Right renal cortex interstitium (tissue), 3 donors: ENCODE results near the gene SHLD1. TPM values are rescaled to one million over a fixed set of nuclear protein-coding genes. Genes with fewer than 3 reads are reported as not detected.

Experiments used
- DNase-seq, 3 donors: peaks; one replicate each; pipeline ENCODE4 v3.0.0-alpha.2; 2013; ENCODE audit warnings: low read depth in 3 of 3, low spot score in 2 of 3
- polyA plus RNA-seq, 3 donors: library from polyadenylated mRNA; unstranded; fragments of 120-200 nt; gene quantifications; one replicate each; pipeline ENCODE4 v1.2.1, GENCODE V29; 2013; ENCODE audit not compliant: insufficient read length in 3 of 3

Gene SHLD1
- polyA plus RNA-seq, 3 donors: 9.0 to 12.2 (median 10.4) TPM

DNA sequence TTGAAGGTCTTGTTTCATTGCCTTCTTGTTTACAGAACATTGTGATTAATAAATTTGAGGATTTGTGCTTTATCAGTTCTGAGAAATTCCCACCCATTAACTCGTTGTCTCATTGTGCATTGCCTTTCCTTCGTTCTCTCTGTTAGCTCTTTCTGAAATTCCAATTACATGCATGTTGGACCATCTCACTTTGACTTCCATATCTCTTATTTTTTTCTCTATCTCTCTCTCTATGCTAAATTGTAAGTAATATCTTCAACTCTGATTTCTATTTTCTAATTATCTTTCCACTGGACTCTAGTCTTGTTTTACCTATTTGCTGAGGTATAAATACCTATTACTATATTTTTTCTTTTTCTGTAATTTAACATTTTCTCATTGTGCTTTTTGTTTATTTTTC, 92.3 kb downstream of the SHLD1 start:
- DNase-seq: no peak

DNA sequence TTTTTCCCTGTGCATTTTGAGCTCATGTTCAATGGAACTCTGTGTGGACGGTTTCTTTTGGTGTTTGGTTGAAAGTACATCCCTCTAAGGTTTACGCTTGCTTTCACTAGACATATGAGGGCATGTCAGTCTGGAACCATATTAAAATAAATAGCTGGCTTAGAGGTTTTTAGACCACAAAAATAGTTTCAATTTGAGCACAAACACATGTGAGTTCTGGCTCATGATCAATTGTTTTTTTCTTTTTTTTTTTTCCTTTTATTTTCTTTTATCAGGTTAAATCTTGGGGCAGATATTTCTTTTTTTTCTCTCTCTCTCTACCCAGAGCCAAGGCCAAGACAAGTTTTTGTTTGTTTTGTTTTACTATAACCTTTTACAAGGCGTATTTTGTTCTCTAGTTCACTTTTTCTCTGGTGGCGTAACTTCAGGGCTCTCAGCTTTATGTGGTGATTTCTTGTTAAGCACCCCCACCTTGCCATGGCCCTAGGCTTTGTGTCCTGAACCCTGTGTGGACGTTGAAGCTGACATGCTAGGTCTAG, 92.9 kb downstream of the SHLD1 start:
- no peak for DNase-seq

DNA sequence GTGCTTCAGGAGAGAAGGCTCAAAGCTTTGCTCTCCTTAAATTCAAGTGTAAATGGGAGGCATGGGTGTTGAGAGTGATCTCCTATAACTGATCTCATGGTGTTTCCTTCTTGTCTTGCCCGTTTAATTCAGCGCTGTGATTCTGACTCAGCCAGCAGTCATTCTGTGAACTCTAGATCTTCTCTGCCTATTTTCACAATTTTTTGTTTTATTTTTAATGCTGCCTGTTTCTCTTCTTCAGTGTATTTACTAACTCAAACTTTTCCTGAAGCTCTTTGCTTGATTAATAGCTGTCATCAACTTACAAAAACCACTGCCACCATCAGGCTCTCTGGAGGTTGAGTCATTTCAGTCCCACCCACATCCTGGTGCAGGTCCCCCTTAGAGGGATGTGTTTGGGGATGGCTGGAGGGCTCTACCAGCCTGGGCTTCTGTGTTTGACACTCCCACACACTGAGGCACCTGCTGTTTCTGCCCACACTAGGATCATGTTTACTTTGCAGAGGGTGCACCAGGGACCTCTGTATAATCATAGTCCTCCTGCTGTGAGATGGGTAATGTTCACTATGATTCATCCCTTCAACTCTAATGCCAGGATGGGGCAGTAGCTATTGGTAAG, 94.0 kb downstream of the SHLD1 start:
- DNase-seq: no peak

DNA sequence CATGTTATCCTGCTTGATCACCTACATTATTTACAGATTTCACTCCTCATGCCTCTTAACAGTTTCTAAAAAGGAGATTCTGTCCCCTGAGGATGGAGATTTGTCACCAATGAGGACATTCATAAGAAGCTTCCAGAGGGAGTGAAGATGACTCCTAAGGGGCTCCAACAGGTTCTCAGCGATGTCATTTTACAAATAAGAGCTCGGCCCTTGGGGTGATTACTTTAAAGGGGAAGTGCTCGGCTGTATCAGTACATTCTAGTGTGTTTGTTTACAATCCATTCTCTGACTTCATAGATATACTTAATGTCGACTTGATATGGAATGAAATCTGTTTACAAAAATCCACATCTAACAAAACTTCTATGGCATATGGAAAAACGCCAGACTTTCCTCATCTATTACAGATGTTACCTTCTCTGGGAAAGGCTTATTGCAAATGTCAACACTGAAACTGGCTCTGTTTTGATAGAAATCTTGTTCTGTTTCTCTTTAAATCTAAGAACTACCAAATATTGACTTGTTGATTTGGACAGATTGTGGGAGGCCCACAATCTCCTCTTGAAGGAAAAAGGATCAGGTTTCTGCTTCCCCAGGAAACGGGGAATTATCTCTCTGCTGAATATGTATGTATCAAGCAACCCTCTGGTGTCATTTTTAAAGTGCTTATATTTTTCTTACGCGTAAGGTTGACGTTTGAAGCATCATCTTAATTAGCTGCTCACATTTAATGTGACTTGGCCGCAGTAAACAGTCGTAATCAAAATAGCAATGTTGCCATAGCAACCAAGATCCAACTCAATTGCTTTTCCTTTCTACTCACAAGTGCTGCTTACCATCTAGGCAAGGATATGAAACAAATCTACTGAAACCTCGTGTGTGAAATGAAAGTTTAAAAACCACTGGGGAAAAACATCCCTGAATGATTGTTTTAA, 95.7 kb downstream of the SHLD1 start:
- DNase-seq: peak; percentile 58 to 66 (median 60)

DNA sequence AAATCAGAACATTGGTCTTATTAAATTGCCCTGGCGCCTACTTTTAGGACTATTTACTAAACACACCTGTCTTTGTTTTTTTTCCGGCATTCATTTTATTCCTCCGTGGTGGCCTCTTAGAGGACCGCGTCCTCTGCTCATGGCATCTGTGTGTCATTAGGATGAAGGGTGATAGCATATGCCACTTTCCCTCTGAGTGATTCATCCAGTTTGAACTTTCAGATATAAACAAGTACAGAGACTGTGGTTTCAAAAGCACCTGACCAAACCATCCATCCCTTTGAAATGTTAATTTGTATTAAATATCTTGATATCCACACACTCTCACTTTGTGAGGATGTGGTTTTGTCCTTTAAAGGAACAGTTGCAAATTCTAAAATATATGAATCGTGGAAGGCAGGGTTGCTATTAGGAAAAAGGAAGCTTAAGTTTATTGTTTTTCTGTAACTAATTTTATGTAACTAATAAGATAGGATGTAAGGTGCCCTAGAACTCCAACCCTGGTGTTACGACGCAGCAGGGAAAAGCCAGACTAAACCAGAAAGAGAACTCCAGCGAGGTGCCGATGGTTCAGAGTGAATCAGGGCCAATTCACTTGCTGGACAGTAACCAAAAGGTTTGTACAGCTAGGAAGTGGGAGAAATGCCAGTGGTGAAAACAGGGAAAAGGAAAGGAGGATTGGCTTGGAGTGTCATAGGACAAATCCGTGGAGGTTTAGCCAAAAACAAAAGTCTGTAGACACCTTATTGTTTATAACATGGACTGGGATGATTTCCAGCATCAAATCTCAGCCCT, 98.7 kb downstream of the SHLD1 start:
- no peak for DNase-seq

DNA sequence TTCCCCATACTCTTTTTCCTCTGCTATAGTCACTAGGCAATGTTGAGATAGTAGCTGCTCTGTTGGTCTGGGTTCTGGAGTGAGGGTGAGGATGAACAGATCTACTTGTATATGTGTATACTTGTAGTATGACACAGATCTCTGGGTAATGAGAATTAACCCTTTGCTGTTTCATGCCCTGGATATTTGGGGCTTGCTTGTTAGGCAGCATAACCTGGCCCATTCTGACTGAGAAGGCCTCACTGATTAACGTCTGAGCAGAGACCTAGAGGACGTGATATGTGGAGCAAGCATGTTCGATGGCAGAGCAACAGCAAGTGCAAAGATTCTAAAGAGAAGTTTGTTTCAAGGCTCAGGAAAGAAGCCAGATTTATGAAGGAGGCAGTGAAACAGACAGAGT, 105.7 kb downstream of the SHLD1 start:
- DNase-seq: no peak

DNA sequence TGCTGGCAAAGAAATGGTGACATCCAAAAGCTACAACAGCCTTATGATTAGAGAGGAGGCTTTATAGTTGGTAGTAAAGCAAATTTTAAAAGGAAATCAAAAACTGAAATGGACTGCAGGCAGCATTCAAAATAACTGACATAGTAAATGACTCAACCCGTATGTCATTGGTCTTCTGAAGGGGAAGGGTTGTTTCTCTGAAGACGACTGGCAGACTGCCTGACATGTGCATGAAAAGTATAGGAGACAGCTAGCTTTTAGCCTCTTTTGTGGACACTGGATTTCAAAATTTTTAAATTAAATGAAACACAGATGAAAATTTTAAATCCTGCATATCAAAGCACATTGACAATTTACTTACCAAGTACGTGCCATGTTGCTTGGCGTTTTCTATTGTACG, 109.4 kb downstream of the SHLD1 start:
- no peak for DNase-seq

DNA sequence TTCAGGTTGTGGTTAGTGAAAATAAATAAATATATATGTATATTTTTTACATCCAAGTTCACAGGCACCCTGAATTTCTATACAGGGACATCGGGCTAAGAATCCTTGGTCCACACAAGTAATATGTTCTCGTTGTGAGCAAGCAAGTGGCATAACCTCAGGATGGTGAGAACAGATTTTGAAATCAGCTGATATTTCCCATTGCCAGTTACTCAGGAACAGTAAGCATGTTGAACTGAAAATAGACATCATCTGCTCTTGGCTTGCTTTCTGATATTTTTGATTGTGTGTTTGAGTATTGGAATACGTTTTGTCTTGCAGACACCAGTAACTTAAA, 112.5 kb downstream of the SHLD1 start:
- no peak for DNase-seq

DNA sequence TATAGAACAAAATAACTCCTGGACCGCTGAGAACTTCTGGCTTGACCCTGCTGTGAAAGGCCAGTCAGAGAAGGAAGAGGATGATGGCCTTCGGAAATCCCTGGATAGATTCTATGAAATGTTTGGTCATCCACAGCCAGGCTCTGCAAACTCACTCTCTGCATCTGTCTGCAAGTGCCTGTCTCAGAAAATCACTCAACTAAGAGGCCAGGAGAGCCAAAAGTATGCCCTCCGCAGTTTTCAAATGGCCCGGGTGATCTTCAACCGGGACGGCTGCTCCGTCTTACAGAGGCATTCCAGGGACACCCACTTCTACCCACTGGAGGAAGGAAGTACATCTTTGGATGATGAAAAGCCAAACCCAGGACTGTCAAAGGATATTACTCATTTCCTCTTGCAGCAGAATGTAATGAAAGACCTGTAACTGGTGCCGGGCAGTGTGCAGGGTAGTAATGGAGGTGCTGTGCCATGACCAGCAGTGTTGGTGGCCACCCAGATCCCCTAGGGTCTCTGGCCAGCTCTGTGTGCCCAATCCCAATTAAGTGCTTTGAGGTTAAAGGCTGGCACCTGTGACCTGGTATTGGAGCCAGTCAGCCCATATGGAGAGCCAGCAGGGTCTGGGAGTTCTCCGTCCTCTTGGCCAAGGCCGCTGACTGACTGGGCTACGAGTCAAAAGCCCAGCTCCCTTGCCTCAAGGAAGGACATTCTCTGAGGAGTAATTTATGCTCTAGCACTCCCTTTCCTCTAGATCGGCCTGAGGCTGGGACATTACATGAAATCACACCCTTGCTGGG, 113.0 kb downstream of the SHLD1 start:
- DNase-seq: no peak

DNA sequence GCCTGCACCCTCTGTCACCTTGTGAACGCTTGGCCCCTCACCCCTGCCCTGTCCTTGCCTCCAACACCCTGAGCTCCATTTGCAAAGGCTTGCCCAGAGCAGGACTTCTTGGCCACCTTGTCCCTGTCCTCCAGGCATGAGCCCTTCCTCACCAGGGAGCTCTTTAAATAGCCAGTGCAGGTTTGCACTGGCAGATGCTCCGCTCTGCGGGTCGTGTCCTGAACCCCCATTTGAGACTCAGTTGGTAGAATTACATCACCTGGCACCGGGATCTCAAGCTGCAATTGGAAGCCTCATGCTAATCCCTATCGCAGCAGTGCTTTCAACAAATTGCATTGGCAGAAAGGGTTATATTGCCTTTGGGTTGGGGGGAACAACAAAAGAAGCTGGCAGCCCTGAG, 114.2 kb downstream of the SHLD1 start:
- DNase-seq: no peak

DNA sequence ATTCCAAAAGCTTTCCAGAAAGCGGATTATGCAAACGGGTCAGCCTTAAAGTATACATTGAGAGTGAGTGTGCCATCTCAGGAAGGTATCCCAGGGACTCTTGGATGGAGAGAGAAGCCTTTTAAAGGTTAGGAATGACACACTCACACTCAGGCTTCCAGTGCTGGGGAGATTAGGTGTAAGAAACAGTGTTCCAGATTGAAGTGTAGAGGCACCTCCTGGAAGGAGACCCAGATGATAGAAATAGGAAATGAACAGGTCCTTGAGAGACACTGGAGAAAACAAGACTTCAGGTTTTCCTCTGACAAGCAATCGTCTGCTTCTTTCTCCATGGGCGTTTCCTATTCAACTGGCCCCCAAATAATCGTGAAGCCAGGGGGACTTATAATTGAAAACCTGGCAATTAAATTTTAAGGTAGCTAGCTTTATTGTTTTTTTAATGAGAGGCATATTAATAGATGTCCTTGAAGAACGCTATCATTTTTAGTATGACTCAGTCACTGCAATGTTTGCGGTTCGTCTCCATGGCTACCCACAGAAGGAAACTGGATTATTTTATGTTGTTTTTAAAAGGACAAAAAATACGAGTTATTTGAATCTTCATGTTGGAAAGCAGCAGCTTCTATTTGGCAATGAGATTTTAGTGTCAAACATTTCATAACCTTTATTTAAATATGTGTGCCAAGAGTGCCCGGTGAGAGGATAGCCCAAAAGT, 114.8 kb downstream of the SHLD1 start:
- no peak for DNase-seq

DNA sequence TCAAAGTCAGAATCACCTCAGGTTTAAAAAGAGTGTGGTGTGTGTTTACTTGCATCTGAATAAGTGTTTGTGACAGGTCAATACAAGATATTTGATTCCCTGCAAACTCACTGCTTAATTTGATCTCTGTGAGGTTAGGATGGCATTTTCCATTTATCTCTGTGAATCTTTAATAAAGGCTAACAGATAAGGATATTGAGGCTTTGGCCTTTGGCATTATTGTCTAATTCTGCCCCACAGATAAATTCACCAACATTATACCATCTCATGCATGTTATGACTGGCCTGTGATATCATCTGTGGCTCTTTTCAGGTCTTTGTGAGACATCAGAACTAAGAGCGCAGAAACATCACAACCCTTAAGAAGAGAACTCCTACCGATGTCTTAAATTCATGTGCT, 115.4 kb downstream of the SHLD1 start:
- DNase-seq: no peak

DNA sequence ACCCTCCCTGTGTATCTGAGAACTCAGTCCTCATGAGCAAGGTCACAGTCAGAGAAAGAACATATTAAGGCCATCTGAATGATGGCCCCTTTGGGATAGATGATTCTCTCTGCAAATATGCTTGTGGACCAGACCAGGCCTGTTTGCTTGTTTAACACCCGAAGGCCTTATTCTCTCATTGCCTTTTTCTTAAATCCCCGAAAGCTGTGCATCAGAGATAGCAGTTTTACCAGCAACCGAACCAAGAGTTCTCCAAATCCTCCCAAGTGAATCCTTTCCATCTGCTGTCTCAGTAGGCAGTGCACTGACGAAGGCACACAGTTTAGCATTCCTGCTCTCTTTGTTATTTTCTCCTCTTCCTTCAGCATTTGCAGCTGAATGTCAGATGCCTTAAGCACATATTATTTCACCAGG, 120.4 kb downstream of the SHLD1 start:
- DNase-seq: no peak

DNA sequence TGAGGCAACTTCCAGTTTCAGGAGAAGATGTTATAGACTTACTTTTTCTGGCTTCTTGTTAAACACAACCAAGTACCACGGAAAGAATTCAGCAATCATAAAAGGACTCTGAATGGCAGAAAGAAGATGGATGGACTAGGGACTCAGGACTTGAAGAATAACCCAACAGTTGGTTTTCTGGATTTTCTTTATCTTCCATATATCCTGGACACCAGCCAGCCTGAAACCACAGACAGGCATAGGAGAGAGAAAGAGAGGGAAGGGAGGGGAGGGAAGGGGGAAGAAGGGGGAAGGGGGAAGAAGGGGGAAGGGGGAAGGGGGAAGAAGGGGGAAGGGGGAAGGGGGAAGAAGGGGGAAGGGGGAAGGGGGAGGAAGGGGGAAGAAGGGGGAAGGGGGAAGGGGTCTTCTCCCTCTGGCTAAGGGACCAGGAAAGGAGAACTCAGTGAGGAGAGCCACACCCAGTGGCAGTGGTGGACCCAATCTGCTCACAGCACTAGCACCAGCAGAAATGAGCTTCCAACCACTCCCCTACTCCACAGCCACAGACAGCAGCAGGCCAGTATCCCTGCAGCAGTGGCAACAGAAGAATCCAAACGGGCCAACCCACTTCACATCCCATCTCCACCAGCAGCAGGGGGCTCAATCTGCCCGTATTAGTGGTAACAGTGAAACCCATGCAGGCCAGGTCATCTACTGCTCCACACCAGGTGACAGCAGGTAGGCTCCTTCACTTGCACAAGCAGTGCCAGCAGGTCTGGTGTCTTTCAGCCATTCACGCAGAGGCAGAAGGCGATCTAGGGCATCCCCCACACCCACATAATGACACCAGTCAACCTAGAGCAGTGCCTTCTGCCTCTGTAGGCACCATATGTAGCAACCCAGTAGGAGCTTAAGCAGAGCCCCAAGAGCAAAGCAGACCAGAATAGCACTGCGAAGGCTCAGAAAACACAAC, 121.5 kb downstream of the SHLD1 start:
- DNase-seq: no peak

DNA sequence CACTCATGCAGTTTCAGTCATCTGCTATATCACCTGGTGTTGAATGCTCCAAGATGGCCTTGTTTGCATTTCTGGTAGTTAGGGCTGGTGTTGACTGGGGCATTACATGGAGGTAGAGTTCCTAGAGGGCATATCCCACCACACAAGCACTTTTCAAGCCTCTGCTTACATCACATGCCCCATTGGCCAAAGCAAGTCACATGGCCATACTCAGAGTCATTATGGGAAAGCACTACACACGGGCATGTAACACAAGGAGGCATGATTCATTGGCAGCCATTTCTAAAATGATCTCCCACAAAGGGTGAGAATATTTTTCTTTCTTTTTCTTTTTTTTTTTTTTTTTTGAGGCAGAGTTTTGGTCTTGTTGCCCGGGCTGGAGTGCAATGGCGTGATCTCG, 126.9 kb downstream of the SHLD1 start:
- DNase-seq: no peak

DNA sequence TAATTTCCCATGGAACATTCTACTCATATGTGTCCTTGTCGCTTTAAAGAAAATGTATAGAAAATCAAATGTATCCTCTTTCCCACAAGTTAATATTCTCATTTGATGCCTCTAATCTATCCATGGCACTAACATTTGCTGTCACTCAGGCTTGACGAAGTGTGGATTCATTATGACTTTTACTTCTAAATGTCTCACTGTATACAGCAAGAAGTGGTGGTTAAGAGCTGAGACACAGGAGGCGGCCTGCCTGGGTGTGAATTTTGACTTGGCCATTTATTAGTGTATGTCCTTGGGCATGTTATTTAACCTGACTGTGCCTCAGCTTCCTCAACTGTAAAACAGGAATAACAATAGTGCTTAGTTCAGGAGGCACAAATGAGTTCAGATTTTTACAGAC, 130.1 kb downstream of the SHLD1 start:
- DNase-seq: no peak

DNA sequence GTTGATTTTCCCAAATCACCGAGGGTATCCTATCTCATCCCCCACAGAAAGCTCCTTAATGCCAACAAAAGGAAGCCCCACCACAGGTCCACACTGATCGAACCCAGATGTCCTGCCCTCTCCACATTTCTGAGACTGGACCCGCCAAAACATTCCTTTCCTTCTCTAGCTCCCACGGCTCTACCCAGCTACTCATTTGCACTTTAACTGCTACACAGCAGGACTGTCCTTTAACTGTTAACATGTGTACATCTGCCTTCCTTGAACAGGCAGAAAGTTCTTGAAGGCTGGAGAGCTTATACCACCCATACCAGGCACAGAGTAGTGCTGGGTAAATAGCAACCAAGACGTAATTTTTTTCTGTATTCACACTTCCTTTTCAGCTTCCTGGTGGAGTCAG, 131.5 kb downstream of the SHLD1 start:
- no peak for DNase-seq

DNA sequence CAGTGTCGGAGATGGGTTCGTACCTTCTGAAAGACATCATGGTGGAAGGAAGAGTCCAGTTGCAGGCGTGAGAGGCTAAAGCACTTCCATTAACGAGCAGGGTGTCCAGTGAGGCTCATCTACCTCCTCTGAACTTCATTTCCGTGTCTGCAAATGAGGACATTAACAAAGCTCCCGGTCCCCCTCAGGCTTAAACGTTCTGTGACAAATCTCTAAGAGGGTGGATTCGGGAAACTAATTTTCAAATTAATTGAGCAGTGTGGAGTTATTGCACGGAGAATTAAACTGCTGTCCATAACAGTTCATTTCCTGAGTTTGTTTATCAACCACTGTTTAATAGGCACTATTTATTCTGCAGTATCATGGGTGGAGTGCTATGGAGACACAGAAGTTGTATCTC, 132.0 kb downstream of the SHLD1 start:
- DNase-seq: no peak
